Measurements from ENCODE around the gene MED8. TPM values are rescaled to one million over a fixed set of nuclear protein-coding genes. Genes with fewer than 3 reads are reported as not detected.

MED8 gene
- total and polyA plus RNA-seq, 2 of the 8 experiments (the other 6 are each of a cell fraction or from before 2014, with no cell fraction given) = 7.0 to 20.6 TPM

DNA sequence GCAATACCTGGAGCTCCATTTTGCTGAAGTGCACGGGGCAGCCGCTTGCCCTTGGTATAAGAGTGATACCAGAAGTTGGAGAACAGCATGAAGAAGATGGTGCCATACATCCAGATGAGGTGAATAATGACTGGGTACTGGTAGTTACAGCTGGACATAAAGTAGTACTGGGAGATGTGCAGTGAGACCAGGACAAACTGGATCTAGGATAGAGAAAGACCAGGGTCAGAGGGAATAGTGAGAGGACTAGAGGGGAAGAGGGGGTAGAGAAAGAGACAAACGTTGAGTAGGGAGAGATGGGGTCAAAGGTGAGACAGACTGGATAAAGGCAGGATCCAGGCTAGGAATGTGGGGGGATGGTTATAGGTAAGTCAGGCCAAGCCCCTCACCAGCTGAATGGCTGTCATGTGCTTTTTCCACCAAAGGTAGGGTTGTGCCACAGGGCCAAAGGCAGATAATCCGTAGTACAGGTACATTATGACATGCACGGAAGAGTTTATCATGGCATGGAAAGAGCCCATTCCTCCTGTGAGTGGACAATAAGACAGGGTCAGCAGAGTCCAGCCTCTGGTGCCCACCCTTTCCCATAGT is 25.6 kb downstream of the MED8 start:
- Histone ChIP-seq H3K79me1 (ENCODE audit: low read depth, low read length) (peaks cover 19% of the 10 kb centered on the region), H3K23me2 (ENCODE audit: low read depth, low read length) (peaks cover 17% of the 10 kb centered on the region), H3K27me3 (replicated peaks in 1 of 4; ENCODE audit: control insufficient read depth in 3 of 4, extremely low read depth in 1 of 4, insufficient read depth in 3 of 4, low read length in 3 of 4) (no peaks in the 10 kb centered on the region), H4K91ac (replicated peaks; ENCODE audit: insufficient read length, low read length) (no peak overlapping the region), H2BK20ac (ENCODE audit: low read length) (no peak overlapping the region), H3K9ac (replicated peaks in 1 of 4; ENCODE audit: extremely low read depth in 1 of 4, low read depth in 3 of 4, low read length in 3 of 4) (no peak overlapping the region), H2BK12ac (ENCODE audit: low read depth, low read length) (no peak overlapping the region), H3K4me2 (ENCODE audit: insufficient read depth in 1 of 2, low read depth in 2 of 2, low read length in 2 of 2) (no peak overlapping the region), H3K79me2 (ENCODE audit: control insufficient read depth in 1 of 2, insufficient read depth in 2 of 2, low read length in 2 of 2) (peaks cover 10 to 27% of the 10 kb centered on the region in 2 experiments), H2BK15ac (ENCODE audit: low read length) (no peak overlapping the region), H3K4me3 (ENCODE audit: extremely low read depth in 1 of 4, insufficient read depth in 2 of 4, low read depth in 3 of 4, low read length in 4 of 4) (no peak overlapping the region), H3K23ac (ENCODE audit: insufficient read length) (no peak overlapping the region), H3K14ac (ENCODE audit: insufficient read length) (no peak overlapping the region), H3K27ac (ENCODE audit: low read depth, low read length) (no peak overlapping the region), H2AFZ (ENCODE audit: low read length) (no peak overlapping the region), H2BK5ac (ENCODE audit: low read depth, low read length) (no peak overlapping the region; the same call in 1 of the 2 replicates), H3K4ac (replicated peaks; ENCODE audit: insufficient read length, low read depth, low read length) (no peak overlapping the region), H3K4me1 (replicated peaks in 1 of 4; ENCODE audit: control insufficient read depth in 3 of 4, insufficient read depth in 4 of 4, low read length in 3 of 4) (peaks cover 12 to 35% (median 20%) of the 10 kb centered on the region in 4 experiments), H3K18ac (ENCODE audit: extremely low read depth, low read length) (no peak overlapping the region), H3K56ac (replicated peaks; ENCODE audit: insufficient read length, low read depth, low read length) (no peak overlapping the region), H4K8ac (ENCODE audit: extremely low read depth, insufficient read depth, low read length) (no peak overlapping the region), H3K36me3 (ENCODE audit: control insufficient read depth in 2 of 4, insufficient read depth in 4 of 4, low read length in 3 of 4) (peaks cover 21 to 58% (median 35%) of the 10 kb centered on the region in 4 experiments), H2AK5ac (ENCODE audit: low read depth, low read length) (no peak overlapping the region), H4K20me1 (replicated peaks in 1 of 2; ENCODE audit: control insufficient read depth in 1 of 2, insufficient read depth in 2 of 2, low read length in 2 of 2) (peaks cover 10 to 21% of the 10 kb centered on the region in 2 experiments), H2BK120ac (replicated peaks; ENCODE audit: low read depth, low read length) (no peak overlapping the region), H3K9me3 (ENCODE audit: insufficient read depth in 2 of 2, low read depth in 1 of 2, low read length in 1 of 2) (no peaks in the 10 kb centered on the region), H4K5ac (ENCODE audit: insufficient read length, low read depth, low read length) (no peak overlapping the region)
- WGBS, 2 experiments (ENCODE audit: extremely low coverage in 1 of 2, insufficient coverage in 1 of 2, insufficient read length in 1 of 2, insufficient replicate concordance in 2 of 2, low coverage in 1 of 2, low lambda C conversion rate in 2 of 2, missing lambda C conversion rate in 1 of 2) = 82% methylated on average over 5 of the region's 5 CpGs; no CpG with 5 or more reads in 1 of the 2 experiments
- ChIA-PET CTCF (ENCODE audit: partially characterized antibody) (interaction anchor here (0.6 to 1.3 kb wide), 4 partner anchors 14 to 128 kb away, joined by 3 to 5 read pairs (median 4); no protein-coding TSS in a partner anchor), POLR2A (ENCODE audit: partially characterized antibody) (interaction anchor here (0.6 to 2.6 kb wide), 6 partner anchors 11 to 218 kb away, joined by 3 to 14 read pairs (median 3); no protein-coding TSS in a partner anchor)
- DNase-seq (ENCODE audit: low read depth in 1 of 2, low spot score in 2 of 2) (no peak), FAIRE-seq (no peak)
- TF ChIP-seq, protein P1, sequence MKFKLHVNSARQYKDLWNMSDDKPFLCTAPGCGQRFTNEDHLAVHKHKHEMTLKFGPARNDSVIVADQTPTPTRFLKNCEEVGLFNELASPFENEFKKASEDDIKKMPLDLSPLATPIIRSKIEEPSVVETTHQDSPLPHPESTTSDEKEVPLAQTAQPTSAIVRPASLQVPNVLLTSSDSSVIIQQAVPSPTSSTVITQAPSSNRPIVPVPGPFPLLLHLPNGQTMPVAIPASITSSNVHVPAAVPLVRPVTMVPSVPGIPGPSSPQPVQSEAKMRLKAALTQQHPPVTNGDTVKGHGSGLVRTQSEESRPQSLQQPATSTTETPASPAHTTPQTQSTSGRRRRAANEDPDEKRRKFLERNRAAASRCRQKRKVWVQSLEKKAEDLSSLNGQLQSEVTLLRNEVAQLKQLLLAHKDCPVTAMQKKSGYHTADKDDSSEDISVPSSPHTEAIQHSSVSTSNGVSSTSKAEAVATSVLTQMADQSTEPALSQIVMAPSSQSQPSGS (IDR thresholded peaks at IDR 0.05; ENCODE audit: low read length) = no peak
- peak in 1 of 2 experiments; percentile 23; a peak in 1 of 3 replicates for TF ChIP-seq POLR2A (IDR thresholded peaks at IDR 0.05; ENCODE audit: control extremely low read depth in 1 of 2, low read depth in 2 of 2, low read length in 2 of 2)
- no peak for TF ChIP-seq SIRT6 (IDR thresholded peaks at IDR 0.05; ENCODE audit: low read length)

Measured in H1 (cell line).